Smooth muscle cell (in vitro differentiated cells): Measurements from ENCODE around the gene P2RY14. TPM values are rescaled to one million over a fixed set of nuclear protein-coding genes. Genes with fewer than 3 reads are reported as not detected.
"Not testable (repeated sequence)": the region's sequence is repeated elsewhere in the genome, so short reads cannot be mapped to it uniquely, and the experiment has no call there.

ENCODE experiments used
- DNase-seq: peaks from one replicate; lab custom pipeline; 2025; ENCODE audit not compliant: unreplicated experiment; lab: John Stamatoyannopoulos, UW
- H2AFZ ChIP-seq: fragments of 200-600 bp; sonication (generic); 2 replicates; pipeline ENCODE4 v1.6.0; 2016; ENCODE audit warnings: antibody characterized with exemption, low read depth, mild to moderate bottlenecking
- H3F3A ChIP-seq: fragments of 200-600 bp; sonication (generic); 2 replicates; pipeline ENCODE4 v1.6.0; 2017; ENCODE audit warnings: antibody characterized with exemption, low read depth
- H3K27ac ChIP-seq: fragments of 200-600 bp; sonication (generic); 2 replicates; pipeline ENCODE4 v1.5.1; 2016; ENCODE audit warnings: low read depth, mild to moderate bottlenecking
- H3K27me3 ChIP-seq: fragments of 200-600 bp; sonication (generic); 2 replicates; pipeline ENCODE4 v1.6.1; 2016; ENCODE audit warnings: low read depth, mild to moderate bottlenecking
- H3K36me3 ChIP-seq: fragments of 200-600 bp; sonication (generic); 2 replicates; pipeline ENCODE4 v1.5.1; 2016; ENCODE audit warnings: low read depth
- H3K4me1 ChIP-seq: fragments of 200-600 bp; sonication (generic); 2 replicates; pipeline ENCODE4 v1.5.1; 2016; ENCODE audit warnings: low read depth
- H3K4me2 ChIP-seq: fragments of 200-600 bp; sonication (generic); 2 replicates; pipeline ENCODE4 v1.6.0; 2016; ENCODE audit warnings: mild to moderate bottlenecking
- H3K4me3 ChIP-seq: fragments of 200-600 bp; sonication (generic); 2 replicates; pipeline ENCODE4 v1.5.1; 2016; ENCODE audit warnings: mild to moderate bottlenecking
- H3K79me2 ChIP-seq: fragments of 200-600 bp; sonication (generic); 2 replicates; pipeline ENCODE4 v1.6.0; 2016; ENCODE audit warnings: low read depth, mild to moderate bottlenecking
- H3K9ac ChIP-seq: fragments of 200-600 bp; sonication (generic); 2 replicates; pipeline ENCODE4 v1.6.0; 2016; ENCODE audit warnings: low read depth
- H3K9me3 ChIP-seq: fragments of 200-600 bp; sonication (generic); replicated peaks from 2 replicates; pipeline ENCODE4 v1.5.1; 2016; ENCODE audit warnings: low read depth
- H4K20me1 ChIP-seq: fragments of 200-600 bp; sonication (generic); 2 replicates; pipeline ENCODE4 v1.6.0; 2016; ENCODE audit warnings: low read depth
- WGBS: methylation state at CpG from one replicate; pipeline ENCODE4 v1.1.7; 2016; ENCODE audit warnings: low lambda C conversion rate; 5-methylcytosine and 5-hydroxymethylcytosine counted together
- polyA plus RNA-seq: library from polyadenylated mRNA; unstranded; fragments of >200 nt; fragmentation: Nextera tagmentation; extraction: Ambion mirVana; gene quantifications from 2 replicates; pipeline ENCODE4 v1.2.1, GENCODE V29; 2016
- total RNA-seq: library from RNA; depleted of rRNA; stranded (reverse); fragments of >200 nt; gene quantifications from 2 replicates; pipeline ENCODE4 v1.2.3, GENCODE V29; 2014
- TF ChIP-seq, protein P1 (sequence below): fragments of 200-600 bp; sonication (generic); IDR thresholded peaks from 2 replicates; pipeline ENCODE4 v1.5.1; 2017; ENCODE audit warnings: borderline replicate concordance, mild to moderate bottlenecking, antibody characterized with exemption; ENCODE audit not compliant: insufficient read depth, poor library complexity, severe bottlenecking

P2RY14 gene
- total and polyA plus RNA-seq, 2 experiments from 2014 or later, result not detected

DNA sequence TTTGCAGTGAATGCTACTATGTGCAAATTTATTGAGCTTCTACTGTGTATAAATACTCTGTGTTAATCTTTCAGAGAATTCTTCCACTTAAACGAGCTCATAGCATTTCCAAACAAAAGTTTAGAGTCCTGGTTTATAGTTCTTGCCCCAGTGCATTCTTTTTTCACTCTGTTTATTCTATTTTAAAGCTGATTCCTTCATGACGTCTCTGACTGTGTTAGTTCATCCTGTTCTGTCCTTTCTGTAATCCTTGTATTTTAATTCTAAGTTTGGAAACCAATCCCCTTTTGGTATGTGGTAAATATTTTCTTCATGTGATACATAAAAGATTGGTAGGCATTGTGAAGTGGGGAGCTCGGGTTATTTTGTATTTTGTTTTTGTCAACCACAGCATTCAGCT, 18.7 kb downstream of the P2RY14 start:
- 50% methylated on average over 3 of the region's 3 CpGs for WGBS
- DNase-seq, result no peak
- H3K27ac ChIP-seq, result no peak overlapping the region
- no peaks in the 10 kb centered on the region for H4K20me1 ChIP-seq
- no peak overlapping the region for H2AFZ ChIP-seq
- H3K9me3 ChIP-seq, result no peaks in the 10 kb centered on the region
- peaks cover 9% of the 10 kb centered on the region for H3K27me3 ChIP-seq
- H3F3A ChIP-seq, result no peaks in the 10 kb centered on the region
- TF ChIP-seq, protein P1, sequence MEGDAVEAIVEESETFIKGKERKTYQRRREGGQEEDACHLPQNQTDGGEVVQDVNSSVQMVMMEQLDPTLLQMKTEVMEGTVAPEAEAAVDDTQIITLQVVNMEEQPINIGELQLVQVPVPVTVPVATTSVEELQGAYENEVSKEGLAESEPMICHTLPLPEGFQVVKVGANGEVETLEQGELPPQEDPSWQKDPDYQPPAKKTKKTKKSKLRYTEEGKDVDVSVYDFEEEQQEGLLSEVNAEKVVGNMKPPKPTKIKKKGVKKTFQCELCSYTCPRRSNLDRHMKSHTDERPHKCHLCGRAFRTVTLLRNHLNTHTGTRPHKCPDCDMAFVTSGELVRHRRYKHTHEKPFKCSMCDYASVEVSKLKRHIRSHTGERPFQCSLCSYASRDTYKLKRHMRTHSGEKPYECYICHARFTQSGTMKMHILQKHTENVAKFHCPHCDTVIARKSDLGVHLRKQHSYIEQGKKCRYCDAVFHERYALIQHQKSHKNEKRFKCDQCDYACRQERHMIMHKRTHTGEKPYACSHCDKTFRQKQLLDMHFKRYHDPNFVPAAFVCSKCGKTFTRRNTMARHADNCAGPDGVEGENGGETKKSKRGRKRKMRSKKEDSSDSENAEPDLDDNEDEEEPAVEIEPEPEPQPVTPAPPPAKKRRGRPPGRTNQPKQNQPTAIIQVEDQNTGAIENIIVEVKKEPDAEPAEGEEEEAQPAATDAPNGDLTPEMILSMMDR, result no peak
- H3K4me2 ChIP-seq, result no peak overlapping the region
- no peak overlapping the region for H3K9ac ChIP-seq
- H3K36me3 ChIP-seq, result no peaks in the 10 kb centered on the region
- H3K4me1 ChIP-seq, result peaks cover 5% of the 10 kb centered on the region
- H3K4me3 ChIP-seq, result no peak overlapping the region
- no peaks in the 10 kb centered on the region for H3K79me2 ChIP-seq

DNA sequence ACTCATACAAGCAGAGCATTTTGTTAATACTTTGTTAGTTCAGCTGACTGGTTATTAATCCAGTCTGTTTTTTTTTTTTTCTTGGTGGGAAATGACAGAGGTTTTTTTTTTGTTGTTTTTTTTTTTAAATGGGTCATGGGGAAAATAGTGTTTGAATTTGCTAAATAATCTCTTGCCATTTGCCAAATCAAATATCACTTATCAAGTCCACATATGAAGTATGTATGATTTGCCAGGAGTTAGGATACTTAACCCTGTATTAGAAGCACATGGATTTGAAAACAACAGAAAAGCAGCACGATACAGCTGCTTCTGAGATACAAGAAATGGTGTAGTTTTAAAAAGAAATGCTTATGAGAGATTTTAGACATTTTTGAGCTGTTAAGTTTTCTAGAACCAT, 21.6 kb downstream of the P2RY14 start:
- TF ChIP-seq, protein P1, result no peak
- no peak overlapping the region for H2AFZ ChIP-seq
- no peak overlapping the region for H3K4me3 ChIP-seq
- H3K79me2 ChIP-seq, result no peaks in the 10 kb centered on the region
- no peaks in the 10 kb centered on the region for H3F3A ChIP-seq
- H3K27ac ChIP-seq, result no peak overlapping the region
- no peaks in the 10 kb centered on the region for H4K20me1 ChIP-seq
- peaks cover 10% of the 10 kb centered on the region for H3K27me3 ChIP-seq
- H3K9me3 ChIP-seq, result no peaks in the 10 kb centered on the region
- H3K4me2 ChIP-seq, result no peak overlapping the region
- no peak for DNase-seq
- WGBS, result 96% methylated on average over 1 of the region's 1 CpG
- no peaks in the 10 kb centered on the region for H3K36me3 ChIP-seq
- peaks cover 5% of the 10 kb centered on the region for H3K4me1 ChIP-seq
- no peak overlapping the region for H3K9ac ChIP-seq

DNA sequence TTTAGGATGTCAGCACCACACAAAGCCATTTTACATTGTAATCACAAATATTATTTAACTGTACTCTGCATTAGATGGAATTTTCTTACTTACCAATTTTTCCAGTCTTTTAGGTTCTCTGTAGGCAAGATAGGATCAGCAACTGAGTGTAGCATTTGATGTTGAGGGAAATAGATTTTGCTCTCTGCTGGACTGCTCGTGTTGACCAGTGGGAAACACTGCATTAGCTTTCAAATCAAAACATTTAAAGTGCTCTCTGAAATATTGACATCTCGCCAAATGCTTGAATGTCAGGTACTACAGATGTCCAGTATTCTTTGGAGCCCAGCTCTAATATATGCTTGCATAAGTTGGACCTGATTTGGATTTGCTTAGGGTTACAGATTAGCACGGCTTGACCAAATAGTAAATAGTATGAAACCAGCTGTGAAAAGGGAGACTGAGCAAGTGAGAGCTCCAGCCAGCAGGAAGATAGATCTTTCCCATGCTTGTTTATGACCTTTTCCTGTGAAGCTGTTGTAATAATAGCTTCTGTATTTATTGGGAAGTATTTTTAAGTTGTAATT, 29.5 kb downstream of the P2RY14 start:
- TF ChIP-seq, protein P1, result no peak
- H3K4me2 ChIP-seq, result no peak overlapping the region
- WGBS, result 64% methylated on average over 3 of the region's 3 CpGs

DNA sequence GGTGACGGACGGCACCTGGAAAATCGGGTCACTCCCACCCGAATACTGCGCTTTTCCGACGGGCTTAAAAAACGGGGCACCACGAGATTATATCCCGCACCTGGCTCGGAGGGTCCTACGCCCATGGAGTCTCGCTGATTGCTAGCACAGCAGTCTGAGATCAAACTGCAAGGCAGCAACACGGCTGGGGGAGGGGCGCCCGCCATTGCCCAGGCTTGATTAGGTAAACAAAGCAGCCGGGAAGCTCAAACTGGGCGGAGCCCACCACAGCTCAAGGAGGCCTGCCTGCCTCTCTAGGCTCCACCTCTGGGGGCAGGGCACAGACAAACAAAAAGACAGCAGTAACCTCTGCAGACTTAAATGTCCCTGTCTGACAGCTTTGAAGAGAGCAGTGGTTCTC, 36.3 kb downstream of the P2RY14 start:
- not testable (repeated sequence) for H3K4me1 ChIP-seq, H3K36me3 ChIP-seq, H3K27ac ChIP-seq, H3K4me2 ChIP-seq, H3K4me3 ChIP-seq, H3K79me2 ChIP-seq, H2AFZ ChIP-seq, H3K27me3 ChIP-seq, H3K9ac ChIP-seq, H4K20me1 ChIP-seq, H3K9me3 ChIP-seq, H3F3A ChIP-seq, DNase-seq
- 82% methylated on average over 16 of the region's 18 CpGs for WGBS

More for the DNA sequence above, 29.5 kb downstream of the P2RY14 start:
- Histone ChIP-seq H3K9ac (no peak overlapping the region), H3K36me3 (no peaks in the 10 kb centered on the region), H3K27ac (no peak overlapping the region), H3K4me1 (no peaks in the 10 kb centered on the region), H3K9me3 (no peaks in the 10 kb centered on the region), H2AFZ (no peak overlapping the region), H3K4me3 (no peak overlapping the region), H4K20me1 (no peaks in the 10 kb centered on the region), H3F3A (no peaks in the 10 kb centered on the region), H3K79me2 (no peaks in the 10 kb centered on the region), H3K27me3 (peaks cover 12% of the 10 kb centered on the region)
- no peak for DNase-seq
